GM12892 (cell line): ENCODE data around the gene ZBTB7C.

Experiments used
- DNase-seq: peaks from one replicate; pipeline ENCODE4 v3.0.0; 2011; ENCODE audit not compliant: insufficient read length
- FAIRE-seq: peaks from 2 replicates; lab custom pipeline; 2011; peaks lifted over from hg19 to GRCh38; lab: Jason Lieb, UNC
- POLR2A ChIP-seq: IDR thresholded peaks from 2 replicates; pipeline ENCODE4 v1.6.1; 2011; ENCODE audit warnings: low read depth, low read length, control low read depth
- POLR2AphosphoS5 ChIP-seq: IDR thresholded peaks from 2 replicates; pipeline ENCODE4 v1.6.1; 2011; ENCODE audit warnings: low read depth, low read length, control low read depth
- TAF1 ChIP-seq: IDR thresholded peaks from 2 replicates; pipeline ENCODE4 v1.6.1; 2011; ENCODE audit warnings: low read depth, mild to moderate bottlenecking, control low read depth, low read length, borderline replicate concordance

Gene ZBTB7C

DNA sequence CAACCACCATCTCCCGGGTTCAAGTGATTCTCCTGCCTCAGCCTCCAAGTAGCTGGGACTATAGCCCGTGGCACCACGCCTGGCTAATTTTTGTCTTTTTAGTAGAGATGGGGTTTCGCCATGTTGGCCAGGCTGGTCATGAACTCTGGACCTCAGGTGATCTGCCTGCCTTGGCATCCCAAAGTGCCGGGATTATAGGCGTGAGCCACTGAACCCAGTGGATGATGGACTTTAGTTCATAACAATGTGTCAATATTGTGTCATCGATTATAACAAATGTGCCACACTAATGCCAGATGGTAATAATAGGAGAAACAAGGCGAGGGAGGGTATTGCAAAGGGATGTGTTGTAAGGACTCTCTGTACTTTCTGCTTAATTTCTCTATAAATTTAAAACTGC lies 216.6 kb downstream of the ZBTB7C start:
- DNase-seq, result no peak
- FAIRE-seq, result no peak

DNA sequence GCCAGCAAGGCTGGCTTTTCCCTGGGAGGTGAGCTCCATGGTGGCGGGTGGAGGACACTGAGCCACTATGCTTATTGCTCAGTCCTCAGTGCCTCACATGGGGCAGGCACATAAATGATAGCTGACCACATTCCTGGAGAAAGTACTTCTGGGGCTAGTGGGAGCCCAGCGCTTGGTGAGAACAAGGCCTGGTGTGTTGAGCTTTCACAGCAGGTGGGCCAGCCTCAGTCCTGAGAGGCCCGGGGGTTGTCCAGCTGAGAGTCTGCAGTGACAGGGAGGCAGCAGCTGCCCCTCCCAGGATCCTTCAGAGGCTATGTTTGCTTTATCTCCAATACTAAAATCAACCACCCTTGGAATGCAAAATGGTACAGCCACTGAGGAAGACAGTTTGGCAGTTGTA lies 217.7 kb downstream of the ZBTB7C start:
- FAIRE-seq (no peak), DNase-seq (no peak)
- TF ChIP-seq POLR2A (no peak), POLR2AphosphoS5 (no peak), TAF1 (no peak)

More for the DNA sequence above, 216.6 kb downstream of the ZBTB7C start:
- no peak for TF ChIP-seq POLR2AphosphoS5
- TF ChIP-seq POLR2A, result no peak
- TF ChIP-seq TAF1, result no peak

GRCh38 chr18:48190994-48191393 lies 218.2 kb downstream of the ZBTB7C start:
- FAIRE-seq (no peak), DNase-seq (no peak)
- TF ChIP-seq TAF1 (no peak), POLR2AphosphoS5 (no peak), POLR2A (no peak)

DNA sequence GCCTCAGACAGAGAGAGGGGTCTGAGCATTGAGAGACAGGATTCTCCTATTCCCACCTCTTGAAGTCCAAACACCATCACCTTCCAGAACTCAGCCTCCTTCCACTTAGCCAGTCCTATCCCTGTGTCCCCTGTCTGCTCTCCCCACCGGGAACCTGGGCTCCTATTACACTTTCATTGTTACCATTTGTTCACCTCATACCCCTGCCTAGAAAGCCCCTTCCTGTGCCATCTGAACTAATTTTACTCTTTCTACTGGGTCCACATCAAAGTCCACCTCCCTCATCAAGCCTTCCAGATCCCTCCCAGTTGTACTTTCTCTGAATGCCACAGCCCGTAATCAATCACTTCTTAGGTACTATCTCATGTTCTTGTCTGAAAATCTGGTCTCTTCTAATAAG lies 220.6 kb downstream of the ZBTB7C start:
- no peak for FAIRE-seq
- no peak for TF ChIP-seq POLR2AphosphoS5
- TF ChIP-seq POLR2A, result no peak
- TF ChIP-seq TAF1, result no peak
- no peak for DNase-seq

GRCh38 chr18:48186861-48187260 lies 222.3 kb downstream of the ZBTB7C start:
- FAIRE-seq, result no peak

DNA sequence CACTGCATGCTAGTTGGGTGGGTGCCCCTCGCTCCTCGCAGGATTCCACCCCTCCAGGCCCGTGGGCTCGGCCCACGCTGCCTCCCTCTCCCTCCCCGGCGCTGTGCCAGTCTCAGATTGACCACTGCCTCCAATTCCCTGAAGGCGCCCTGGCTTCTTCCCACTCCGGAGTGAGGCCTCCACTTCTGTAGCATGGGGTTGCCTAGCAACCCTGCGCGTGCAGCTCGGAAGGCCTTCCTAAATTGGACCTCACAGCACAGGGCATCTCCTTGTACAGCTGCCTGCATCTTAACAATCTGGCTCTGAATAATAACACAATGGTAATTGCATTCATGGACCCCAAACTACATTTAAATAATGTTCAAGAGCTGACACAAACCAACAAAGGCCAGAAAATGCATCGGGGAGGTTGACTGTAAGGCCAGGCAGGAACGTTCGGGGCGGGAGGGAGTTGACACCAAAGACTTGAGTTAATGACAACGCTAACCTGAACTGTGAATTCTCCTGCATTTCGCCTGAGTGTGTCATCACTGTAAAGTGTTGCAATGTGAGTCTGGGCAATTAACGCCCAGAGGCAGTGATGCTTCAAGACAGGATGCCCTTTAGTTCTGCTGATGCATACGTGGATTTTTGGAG lies 222.9 kb downstream of the ZBTB7C start:
- TF ChIP-seq TAF1, result no peak
- TF ChIP-seq POLR2AphosphoS5, result no peak
- no peak for TF ChIP-seq POLR2A
- FAIRE-seq (no peak), DNase-seq (no peak)

More at GRCh38 chr18:48186861-48187260, 222.3 kb downstream of the ZBTB7C start:
- TF ChIP-seq POLR2A (no peak), POLR2AphosphoS5 (no peak), TAF1 (no peak)
- no peak for DNase-seq

DNA sequence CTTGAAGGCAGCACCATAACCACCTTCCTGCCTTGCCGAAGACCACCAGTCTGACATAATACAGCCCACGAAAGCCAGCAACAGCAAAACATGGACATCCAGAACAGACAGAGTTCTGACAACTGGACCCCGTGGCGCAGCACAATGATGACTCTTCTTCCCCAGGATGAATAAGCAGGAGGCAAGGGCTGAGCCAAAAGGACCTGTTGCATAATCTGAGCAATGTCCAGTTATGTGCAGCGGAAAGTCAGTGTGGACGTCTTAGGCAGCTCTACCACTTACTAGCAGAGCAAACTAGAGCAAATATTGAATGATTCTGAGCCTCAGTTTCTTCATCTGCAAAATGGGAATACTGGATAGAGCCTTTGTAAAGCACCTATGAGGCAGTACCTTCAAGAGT lies 225.1 kb downstream of the ZBTB7C start:
- no peak for TF ChIP-seq TAF1
- FAIRE-seq, result no peak

DNA sequence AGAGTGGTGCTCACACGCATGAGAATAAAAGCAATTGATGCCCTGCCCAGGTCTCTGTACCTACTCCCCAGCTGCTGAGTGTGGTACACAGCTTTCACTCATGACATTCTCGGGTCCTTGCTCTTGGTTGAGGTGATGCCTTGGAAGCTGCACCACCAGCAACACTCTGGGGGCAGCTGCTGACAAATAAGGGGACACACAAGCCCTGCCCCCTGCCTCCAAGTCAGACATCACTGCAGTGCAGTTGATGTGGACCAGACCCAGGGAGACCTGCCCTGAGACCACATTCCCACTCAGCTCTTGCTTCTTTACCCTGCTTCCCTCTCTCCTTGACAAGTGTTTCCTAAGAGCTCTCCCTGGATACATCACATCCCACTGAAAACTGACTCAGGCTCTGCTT lies 225.6 kb downstream of the ZBTB7C start:
- no peak for FAIRE-seq

More for the DNA sequence above, 225.1 kb downstream of the ZBTB7C start:
- no peak for DNase-seq

DNA sequence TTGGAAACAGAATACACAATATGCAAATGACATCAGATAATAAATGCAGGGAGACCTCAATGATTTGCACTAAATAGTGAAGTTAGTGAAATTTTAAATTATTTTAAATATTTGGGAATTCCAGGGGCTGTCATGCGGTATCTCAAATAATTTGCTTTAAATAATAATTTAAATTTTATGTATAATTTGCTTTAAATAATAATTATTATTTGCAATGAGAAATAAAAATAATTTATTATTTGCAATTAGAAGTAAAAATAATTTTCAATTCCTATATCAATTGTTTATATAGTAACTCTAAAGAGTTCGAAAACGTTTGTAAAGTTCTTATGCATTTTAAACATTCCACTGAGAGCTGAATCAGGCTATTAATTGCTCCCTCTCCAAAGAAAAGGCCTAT lies 226.4 kb downstream of the ZBTB7C start:
- DNase-seq (no peak), FAIRE-seq (no peak)
- TF ChIP-seq POLR2A (no peak), POLR2AphosphoS5 (no peak), TAF1 (no peak)

More for the DNA sequence above, 225.6 kb downstream of the ZBTB7C start:
- DNase-seq, result no peak
- no peak for TF ChIP-seq POLR2AphosphoS5
- TF ChIP-seq TAF1, result no peak
- TF ChIP-seq POLR2A, result no peak

GRCh38 chr18:48181857-48182256 lies 227.3 kb downstream of the ZBTB7C start:
- TF ChIP-seq POLR2A, result no peak
- no peak for TF ChIP-seq TAF1
- no peak for TF ChIP-seq POLR2AphosphoS5
- FAIRE-seq (no peak), DNase-seq (no peak)

GRCh38 chr18:48181087-48181823 lies 227.9 kb downstream of the ZBTB7C start:
- no peak for DNase-seq
- no peak for TF ChIP-seq TAF1
- FAIRE-seq, result no peak

DNA sequence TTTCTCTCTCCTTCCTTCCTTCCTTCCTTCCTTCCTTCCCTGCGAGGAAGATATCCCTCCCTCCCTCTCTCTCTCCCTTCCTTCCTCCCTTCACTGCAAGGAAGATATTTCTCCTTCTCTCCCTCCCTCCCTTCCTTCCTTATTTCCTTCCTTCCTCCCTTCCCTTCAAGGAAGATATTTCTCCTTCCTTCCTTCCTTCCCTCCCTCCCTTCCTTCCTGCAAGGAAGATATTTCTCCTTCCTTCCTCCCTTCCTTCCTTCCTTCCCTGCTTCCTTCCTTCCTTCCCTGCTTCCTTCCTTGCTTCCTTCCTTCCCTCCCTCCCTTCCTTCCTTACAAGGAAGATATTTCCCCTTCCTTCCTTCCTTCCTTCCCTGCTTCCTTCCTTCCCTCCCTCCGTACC lies 229.5 kb downstream of the ZBTB7C start:
- FAIRE-seq (no peak), DNase-seq (no peak)
- no peak for TF ChIP-seq POLR2A
